ENCODE results near the gene MNT. TPM values are rescaled to one million over a fixed set of nuclear protein-coding genes. Genes with fewer than 3 reads are reported as not detected.
"Not testable (repeated sequence)": the region's sequence is repeated elsewhere in the genome, so short reads cannot be mapped to it uniquely, and the experiment has no call there.

Gene MNT
- total and polyA plus RNA-seq, 10 donors = 2.8 to 38.5 (median 27.9) TPM

GRCh38 chr17:2445638-2446037, 44.8 kb upstream of the MNT start:
- no peak for DNase-seq

GRCh38 chr17:2444382-2444781, 43.5 kb upstream of the MNT start:
- Histone ChIP-seq H3K27ac (no peak overlapping the region), H3K4me3 (no peak overlapping the region), H3K9me3 (peaks cover 0 to 11% (median 8%) of the 10 kb centered on the region in 8 donors), H3K36me3 (peaks cover 0 to 42% (median 13%) of the 10 kb centered on the region in 6 donors), H3K4me1 (peaks cover 0 to 3% (median 0%) of the 10 kb centered on the region in 6 donors), H3K27me3 (replicated peaks in 1 of 7) (no peaks in the 10 kb centered on the region)
- no peak for DNase-seq
- intact Hi-C loops (cut with DNase I; ENCODE audit: low total_unique reads) = no loop called here
- WGBS, 5 donors = 93 to 99% (median 95%) methylated on average over 8 of the region's 8 CpGs
- TF ChIP-seq CTCF (IDR thresholded peaks at IDR 0.05 in 8 of 11, conservative IDR thresholded peaks at IDR 0.05 in 3 of 11) = no peak
- TF ChIP-seq POLR2AphosphoS5 (IDR thresholded peaks at IDR 0.05) = no peak
- TF ChIP-seq POLR2A (IDR thresholded peaks at IDR 0.05) = no peak

More at GRCh38 chr17:2445638-2446037, 44.8 kb upstream of the MNT start:
- Histone ChIP-seq H3K9me3 (peaks cover 0 to 11% (median 8%) of the 10 kb centered on the region in 8 donors), H3K27ac (no peak overlapping the region), H3K4me1 (peaks cover 0 to 12% (median 0%) of the 10 kb centered on the region in 6 donors), H3K27me3 (replicated peaks in 1 of 7) (no peaks in the 10 kb centered on the region), H3K36me3 (peaks cover 0 to 29% (median 7%) of the 10 kb centered on the region in 6 donors), H3K4me3 (no peak overlapping the region)
- WGBS, 5 donors = 96 to 100% (median 100%) methylated on average over 1 of the region's 1 CpG
- intact Hi-C loops (cut with DNase I; ENCODE audit: low total_unique reads) = no loop called here
- TF ChIP-seq POLR2AphosphoS5 (IDR thresholded peaks at IDR 0.05) (no peak), POLR2A (IDR thresholded peaks at IDR 0.05) (no peak), CTCF (IDR thresholded peaks at IDR 0.05 in 8 of 11, conservative IDR thresholded peaks at IDR 0.05 in 3 of 11) (no peak)

- Histone ChIP-seq H3K9me3 (peaks cover 0 to 11% (median 8%) of the 10 kb centered on the region in 8 donors), H3K36me3 (peaks cover 0 to 64% (median 32%) of the 10 kb centered on the region in 6 donors), H3K4me1 (peaks cover 0 to 12% (median 0%) of the 10 kb centered on the region in 6 donors), H3K27ac (no peak overlapping the region), H3K27me3 (replicated peaks in 1 of 7) (no peaks in the 10 kb centered on the region), H3K4me3 (no peak overlapping the region)
- intact Hi-C loops (cut with DNase I; ENCODE audit: low total_unique reads) = no loop called here
- no peak for DNase-seq
- TF ChIP-seq POLR2AphosphoS5 (IDR thresholded peaks at IDR 0.05) = no peak
- TF ChIP-seq POLR2A (IDR thresholded peaks at IDR 0.05) = no peak
- TF ChIP-seq CTCF (IDR thresholded peaks at IDR 0.05 in 8 of 11, conservative IDR thresholded peaks at IDR 0.05 in 3 of 11) = no peak
- 71 to 84% (median 78%) methylated on average over 3 of the region's 3 CpGs for WGBS, 5 donors
Observed at GRCh38 chr17:2442166-2442565, 41.3 kb upstream of the MNT start.

GRCh38 chr17:2440930-2441329, 40.1 kb upstream of the MNT start:
- TF ChIP-seq CTCF (IDR thresholded peaks at IDR 0.05 in 8 of 11, conservative IDR thresholded peaks at IDR 0.05 in 3 of 11) (no peak), POLR2A (IDR thresholded peaks at IDR 0.05) (no peak), POLR2AphosphoS5 (IDR thresholded peaks at IDR 0.05) (no peak)
- no peak for DNase-seq
- Histone ChIP-seq H3K9me3 (peaks cover 0 to 4% (median 3%) of the 10 kb centered on the region in 8 donors), H3K27me3 (replicated peaks in 1 of 7) (no peaks in the 10 kb centered on the region), H3K27ac (no peak overlapping the region), H3K36me3 (peaks cover 0 to 71% (median 44%) of the 10 kb centered on the region in 6 donors), H3K4me1 (peaks cover 0 to 12% (median 0%) of the 10 kb centered on the region in 6 donors), H3K4me3 (no peak overlapping the region)
- intact Hi-C loops (cut with DNase I; ENCODE audit: low total_unique reads) = no loop called here
- 96 to 100% (median 97%) methylated on average over 4 of the region's 4 CpGs for WGBS, 5 donors

GRCh38 chr17:2439997-2440396, 39.1 kb upstream of the MNT start:
- H3K9me3 ChIP-seq; H3K27me3 ChIP-seq (replicated peaks in 1 of 7); DNase-seq; intact Hi-C loops (cut with DNase I; ENCODE audit: low total_unique reads); H3K4me3 ChIP-seq: not testable (repeated sequence)
- Histone ChIP-seq H3K27ac (peak overlapping the region in 4 of 8 donors; percentile 58 to 76 (median 70)), H3K4me1 (peaks cover 0 to 12% (median 0%) of the 10 kb centered on the region in 6 donors), H3K36me3 (peaks cover 0 to 71% (median 51%) of the 10 kb centered on the region in 6 donors)
- 59 to 94% (median 82%) methylated on average over 6 of the region's 6 CpGs for WGBS, 5 donors

All from spleen (tissue), 11 donors.